NCI-H2227 treated with DMSO at 0.1 percent for 48 hours (cell line): ENCODE results near the gene ROBO3.

Experiments
- DNase-seq: peaks from one replicate; lab custom pipeline; 2025; lab: John Stamatoyannopoulos, UW

The ROBO3 gene

DNA sequence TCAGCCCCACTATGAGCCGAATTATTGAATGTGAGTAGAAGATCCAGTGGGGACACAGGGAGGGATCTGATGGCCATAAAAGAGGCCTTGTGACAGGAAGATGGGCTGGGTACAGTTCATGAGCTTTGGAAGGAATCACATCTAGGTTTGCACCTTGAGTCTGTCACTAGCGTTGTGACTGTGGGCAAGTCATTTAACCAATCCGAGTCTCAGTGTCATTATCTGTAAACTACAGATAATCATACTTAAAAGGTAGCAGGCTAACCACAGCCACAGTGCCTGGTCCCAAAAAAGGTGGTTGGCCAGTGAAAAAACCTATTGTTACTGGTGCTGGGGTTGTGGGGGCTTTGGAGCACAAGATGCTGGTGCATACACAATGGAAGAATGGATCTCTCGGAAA, 57.6 kb downstream of the ROBO3 start:
- DNase-seq = no peak

DNA sequence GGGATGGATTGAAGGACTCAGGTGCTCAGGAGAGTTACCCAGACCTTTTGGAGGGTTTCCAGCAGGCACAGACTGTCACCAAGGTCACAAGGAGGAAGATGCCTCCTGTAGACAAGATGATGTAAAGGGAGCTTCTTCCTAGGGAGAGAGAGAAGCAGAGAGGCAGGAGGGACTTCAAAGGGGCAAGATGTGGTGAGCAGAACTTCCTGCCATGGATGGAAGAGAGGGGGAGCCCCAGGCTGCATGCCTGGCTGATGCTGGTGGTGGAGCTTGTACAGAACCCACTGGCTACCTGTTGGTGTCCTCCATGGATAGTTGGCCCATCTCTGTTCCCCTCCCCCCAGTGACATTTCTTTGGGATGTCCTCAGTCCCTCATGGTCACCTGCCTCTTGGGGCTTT, 58.1 kb downstream of the ROBO3 start:
- DNase-seq = no peak

- no peak for DNase-seq
Observed at GRCh38 chr11:124928942-124929665, 63.9 kb downstream of the ROBO3 start.

GRCh38 chr11:124930799-124931198, 65.6 kb downstream of the ROBO3 start:
- DNase-seq = no peak
